ENCODE data around the gene APRT.
"Not testable (repeated sequence)": the region's sequence is repeated elsewhere in the genome, so short reads cannot be mapped to it uniquely, and the experiment has no call there.

APRT gene

GRCh38 chr16:88841521-88842307 lies 30.0 kb upstream of the APRT start:
- no peak for DNase-seq

GRCh38 chr16:88840600-88841215 lies 29.0 kb upstream of the APRT start:
- DNase-seq = no peak

- DNase-seq = no peak
Observed at GRCh38 chr16:88839745-88840599, 28.2 kb upstream of the APRT start.

- no peak for DNase-seq
Observed at GRCh38 chr16:88839026-88839529, 27.4 kb upstream of the APRT start.

- no peak for DNase-seq
Observed at GRCh38 chr16:88838566-88838965, 26.8 kb upstream of the APRT start.

GRCh38 chr16:88837806-88838205 lies 26.1 kb upstream of the APRT start:
- DNase-seq = no peak

GRCh38 chr16:88836791-88837190 lies 25.1 kb upstream of the APRT start:
- DNase-seq = no peak

GRCh38 chr16:88835818-88836217 lies 24.1 kb upstream of the APRT start:
- no peak for DNase-seq

- no peak for DNase-seq
Observed at GRCh38 chr16:88835383-88835782, 23.7 kb upstream of the APRT start.

GRCh38 chr16:88834670-88835069 lies 22.9 kb upstream of the APRT start:
- no peak for DNase-seq

GRCh38 chr16:88833086-88833485 lies 21.4 kb upstream of the APRT start:
- DNase-seq = no peak

- DNase-seq = no peak
Observed at GRCh38 chr16:88831838-88832237, 20.1 kb upstream of the APRT start.

- no peak for DNase-seq
Observed at GRCh38 chr16:88830783-88831182, 19.1 kb upstream of the APRT start.

GRCh38 chr16:88830258-88830657 lies 18.5 kb upstream of the APRT start:
- no peak for DNase-seq

GRCh38 chr16:88828711-88829110 lies 17.0 kb upstream of the APRT start:
- no peak for DNase-seq

GRCh38 chr16:88827727-88828126 lies 16.0 kb upstream of the APRT start:
- no peak for DNase-seq

- no peak for DNase-seq
Observed at GRCh38 chr16:88826070-88826840, 14.5 kb upstream of the APRT start.

- no peak for DNase-seq
Observed at GRCh38 chr16:88825146-88825545, 13.4 kb upstream of the APRT start.

- DNase-seq = no peak
Observed at GRCh38 chr16:88824256-88825077, 12.7 kb upstream of the APRT start.

GRCh38 chr16:88823646-88824045 lies 11.9 kb upstream of the APRT start:
- DNase-seq = not testable (repeated sequence)

- no peak for DNase-seq
Observed at GRCh38 chr16:88822281-88823040, 10.7 kb upstream of the APRT start.

All from NCI-H1092 (cell line).